ENCODE results near the gene SPRR1A.

SPRR1A gene

GRCh38 chr1:153032677-153033308 lies 48.9 kb downstream of the SPRR1A start:
- no peak for DNase-seq

- DNase-seq, result no peak
Measured at GRCh38 chr1:153035211-153035610, 51.3 kb downstream of the SPRR1A start.
